HK-2 (cell line): ENCODE results near the gene CNTN5.
A peak's percentile ranks its signal among the peaks of the same experiment; 100 is the strongest.
"Not testable (repeated sequence)": the region's sequence is repeated elsewhere in the genome, so short reads cannot be mapped to it uniquely, and the experiment has no call there.

Source experiments
- DNase-seq: peaks from one replicate; pipeline ENCODE4 v3.0.0-alpha.2; 2018; ENCODE audit not compliant: unreplicated experiment

The CNTN5 gene

GRCh38 chr11:99275521-99275920 lies 254.8 kb downstream of the CNTN5 start:
- DNase-seq, result peak; percentile 7

GRCh38 chr11:99277281-99277680 lies 256.5 kb downstream of the CNTN5 start:
- no peak for DNase-seq

- no peak for DNase-seq
Observed at GRCh38 chr11:99279266-99279665, 258.5 kb downstream of the CNTN5 start.

GRCh38 chr11:99281331-99281730 lies 260.6 kb downstream of the CNTN5 start:
- DNase-seq, result no peak

- DNase-seq, result not testable (repeated sequence)
Observed at GRCh38 chr11:99297925-99298324, 277.2 kb downstream of the CNTN5 start.

GRCh38 chr11:99307510-99308088 lies 286.9 kb downstream of the CNTN5 start:
- no peak for DNase-seq

- DNase-seq, result no peak
Observed at GRCh38 chr11:99311870-99312269, 291.1 kb downstream of the CNTN5 start.

GRCh38 chr11:99316776-99317520 lies 296.2 kb downstream of the CNTN5 start:
- DNase-seq, result no peak

GRCh38 chr11:99320769-99321290 lies 300.1 kb downstream of the CNTN5 start:
- DNase-seq, result no peak

GRCh38 chr11:99325847-99326246 lies 305.1 kb downstream of the CNTN5 start:
- DNase-seq, result no peak

GRCh38 chr11:99327066-99327465 lies 306.3 kb downstream of the CNTN5 start:
- DNase-seq, result no peak

- no peak for DNase-seq
Observed at GRCh38 chr11:99327527-99327926, 306.8 kb downstream of the CNTN5 start.

- DNase-seq, result no peak
Observed at GRCh38 chr11:99333621-99334020, 312.9 kb downstream of the CNTN5 start.

GRCh38 chr11:99343117-99343516 lies 322.4 kb downstream of the CNTN5 start:
- no peak for DNase-seq

GRCh38 chr11:99349151-99349673 lies 328.5 kb downstream of the CNTN5 start:
- no peak for DNase-seq

- no peak for DNase-seq
Observed at GRCh38 chr11:99351624-99352023, 330.9 kb downstream of the CNTN5 start.

- no peak for DNase-seq
Observed at GRCh38 chr11:99352642-99353041, 331.9 kb downstream of the CNTN5 start.

GRCh38 chr11:99366546-99366945 lies 345.8 kb downstream of the CNTN5 start:
- DNase-seq, result no peak

GRCh38 chr11:99368583-99368982 lies 347.8 kb downstream of the CNTN5 start:
- DNase-seq, result no peak

GRCh38 chr11:99370549-99371216 lies 349.9 kb downstream of the CNTN5 start:
- DNase-seq, result no peak

- DNase-seq, result no peak
Observed at GRCh38 chr11:99371257-99371656, 350.5 kb downstream of the CNTN5 start.

- no peak for DNase-seq
Observed at GRCh38 chr11:99376463-99376862, 355.7 kb downstream of the CNTN5 start.
